Measurements from ENCODE around the gene SMARCC2.

SMARCC2 gene

DNA sequence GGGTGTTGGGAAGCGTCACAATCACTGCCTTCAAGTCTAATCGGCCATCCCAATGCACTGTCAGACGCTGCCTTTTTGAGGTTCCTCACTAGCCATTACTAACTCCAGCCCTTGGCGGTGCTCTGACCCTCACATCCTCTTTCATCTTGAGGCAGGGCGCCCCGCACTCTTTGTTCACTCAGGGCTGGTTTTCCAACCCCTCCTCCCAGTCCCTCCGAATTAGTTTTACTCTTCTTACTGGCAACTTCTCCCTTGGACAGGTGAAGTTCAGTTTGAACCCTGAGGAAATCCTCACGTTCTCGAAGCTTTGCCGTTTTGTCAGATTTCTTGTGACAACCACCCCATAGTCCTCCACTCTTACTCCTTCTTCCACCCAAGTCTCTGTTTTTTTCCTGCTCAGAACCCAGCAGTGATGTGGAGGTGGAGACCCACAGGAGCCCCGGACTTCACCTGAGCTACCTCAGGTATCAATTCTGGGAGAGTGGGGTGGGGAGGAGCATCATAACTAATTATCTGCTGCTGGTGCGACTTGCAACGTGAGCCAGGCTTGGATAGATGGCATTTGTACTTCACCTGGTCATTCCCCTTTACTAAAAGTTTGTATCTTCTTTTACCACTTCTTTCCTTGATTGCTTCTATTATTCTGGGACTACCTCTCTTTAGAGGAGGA lies 70.5 kb downstream of the SMARCC2 start:
- TF ChIP-seq, protein P1, sequence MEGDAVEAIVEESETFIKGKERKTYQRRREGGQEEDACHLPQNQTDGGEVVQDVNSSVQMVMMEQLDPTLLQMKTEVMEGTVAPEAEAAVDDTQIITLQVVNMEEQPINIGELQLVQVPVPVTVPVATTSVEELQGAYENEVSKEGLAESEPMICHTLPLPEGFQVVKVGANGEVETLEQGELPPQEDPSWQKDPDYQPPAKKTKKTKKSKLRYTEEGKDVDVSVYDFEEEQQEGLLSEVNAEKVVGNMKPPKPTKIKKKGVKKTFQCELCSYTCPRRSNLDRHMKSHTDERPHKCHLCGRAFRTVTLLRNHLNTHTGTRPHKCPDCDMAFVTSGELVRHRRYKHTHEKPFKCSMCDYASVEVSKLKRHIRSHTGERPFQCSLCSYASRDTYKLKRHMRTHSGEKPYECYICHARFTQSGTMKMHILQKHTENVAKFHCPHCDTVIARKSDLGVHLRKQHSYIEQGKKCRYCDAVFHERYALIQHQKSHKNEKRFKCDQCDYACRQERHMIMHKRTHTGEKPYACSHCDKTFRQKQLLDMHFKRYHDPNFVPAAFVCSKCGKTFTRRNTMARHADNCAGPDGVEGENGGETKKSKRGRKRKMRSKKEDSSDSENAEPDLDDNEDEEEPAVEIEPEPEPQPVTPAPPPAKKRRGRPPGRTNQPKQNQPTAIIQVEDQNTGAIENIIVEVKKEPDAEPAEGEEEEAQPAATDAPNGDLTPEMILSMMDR (IDR thresholded peaks at IDR 0.05; ENCODE audit: low read depth, low read length), result no peak
- peak overlapping the region; percentile 72 for H3K4me3 ChIP-seq (ENCODE audit: low read depth, low read length)

- TF ChIP-seq, protein P1 (IDR thresholded peaks at IDR 0.05; ENCODE audit: low read depth, low read length), result peak; percentile 48
- H3K4me3 ChIP-seq (ENCODE audit: low read depth, low read length), result peak within 1 kb of the TSS; percentile 72
These were observed 71.2 kb downstream of the SMARCC2 start, which contains the start of gene ZC3H10 for GRCh38 chr12:56117778-56118687. Gene ZC3H10, plus strand, starts transcription at chr12:56118266. Its CDS starts 2,297 bp downstream, at chr12:56120563.

- peak overlapping the region; percentile 72 for H3K4me3 ChIP-seq (ENCODE audit: low read depth, low read length)
These were observed 72.1 kb downstream of the SMARCC2 start for GRCh38 chr12:56117082-56117706.

GRCh38 chr12:56116267-56117081 lies 72.8 kb downstream of the SMARCC2 start, which contains the start of gene RPL41:
Gene RPL41, plus strand, starts transcription at chr12:56116633.
- H3K4me3 ChIP-seq (ENCODE audit: low read depth, low read length), result peak within 1 kb of the TSS; percentile 72
- TF ChIP-seq, protein P1 (IDR thresholded peaks at IDR 0.05; ENCODE audit: low read depth, low read length), result no peak

GRCh38 chr12:56115329-56115728 lies 74.0 kb downstream of the SMARCC2 start:
- TF ChIP-seq, protein P1 (IDR thresholded peaks at IDR 0.05; ENCODE audit: low read depth, low read length), result no peak
- H3K4me3 ChIP-seq (ENCODE audit: low read depth, low read length), result peak overlapping the region; percentile 72

DNA sequence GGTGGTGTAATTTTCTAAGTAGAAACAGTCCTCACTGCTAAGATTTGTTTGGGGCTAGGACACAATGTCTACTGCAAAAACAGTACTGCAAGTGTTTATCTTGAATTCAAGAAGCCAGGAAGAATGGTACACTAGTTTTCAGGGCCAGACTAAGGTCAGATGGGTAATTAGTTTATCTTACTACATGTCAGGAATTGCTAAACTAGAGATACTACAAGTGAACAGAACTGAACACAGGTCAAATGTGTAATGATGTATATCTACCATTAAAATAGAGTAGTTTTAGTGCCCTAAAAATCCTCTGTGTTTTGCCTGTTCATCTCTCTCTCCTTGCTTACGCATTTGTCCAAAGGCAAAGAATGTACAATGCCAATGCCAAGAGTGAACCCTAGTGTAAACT lies 75.2 kb downstream of the SMARCC2 start:
- TF ChIP-seq, protein P1 (IDR thresholded peaks at IDR 0.05; ENCODE audit: low read depth, low read length), result no peak

More for the DNA sequence above, 75.2 kb downstream of the SMARCC2 start:
- H3K4me3 ChIP-seq (ENCODE audit: low read depth, low read length), result no peak overlapping the region

Data from WI38 (cell line).